A549 treated with AZD2906 at 1 μM for 4 hours (cell line): Measurements from ENCODE around the gene RCE1. TPM values are rescaled to one million over a fixed set of nuclear protein-coding genes. Genes with fewer than 3 reads are reported as not detected.

Experiments used
- total RNA-seq: library from RNA; stranded (reverse); fragments of 200-300 nt; extraction: Qiagen RNA extraction; gene quantifications from 5 replicates; pipeline ENCODE4 v1.2.3, GENCODE V29; 2022

Gene RCE1, protein sequence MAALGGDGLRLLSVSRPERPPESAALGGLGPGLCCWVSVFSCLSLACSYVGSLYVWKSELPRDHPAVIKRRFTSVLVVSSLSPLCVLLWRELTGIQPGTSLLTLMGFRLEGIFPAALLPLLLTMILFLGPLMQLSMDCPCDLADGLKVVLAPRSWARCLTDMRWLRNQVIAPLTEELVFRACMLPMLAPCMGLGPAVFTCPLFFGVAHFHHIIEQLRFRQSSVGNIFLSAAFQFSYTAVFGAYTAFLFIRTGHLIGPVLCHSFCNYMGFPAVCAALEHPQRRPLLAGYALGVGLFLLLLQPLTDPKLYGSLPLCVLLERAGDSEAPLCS
- total RNA-seq: 36.7 to 54.9 TPM (median 53.9 TPM) in 5 replicates

GRCh38 chr11:66842896-66843775 is at the start of gene RCE1:
Gene RCE1, plus strand, starts transcription at chr11:66843441. Its CDS starts 15 bp downstream, at chr11:66843456.

GRCh38 chr11:66856496-66857233 is 13.4 kb downstream of the RCE1 start, which contains the start of gene LRFN4:
Gene LRFN4, plus strand, starts transcription at chr11:66857064. Its CDS starts 681 bp downstream, at chr11:66857745.

Other genes with a start within 250 kb of the RCE1 start
- 57.5 to 80.4 TPM (median 64.7 TPM) in 5 replicates for gene RBM14, start 226.8 kb upstream of the RCE1 start, total RNA-seq
- gene RBM4, start 204.7 kb upstream of the RCE1 start, total RNA-seq: 127 to 149 TPM (median 132 TPM) in 5 replicates
- 17.2 to 20.5 TPM (median 19.0 TPM) in 5 replicates for gene RBM4B, start 165.6 kb upstream of the RCE1 start, total RNA-seq
- 8.0 to 11.4 TPM (median 8.7 TPM) in 5 replicates for gene SPTBN2, start 114.2 kb upstream of the RCE1 start, total RNA-seq
- gene LRFN4, start 13.6 kb downstream of the RCE1 start, total RNA-seq: 87.5 to 118 TPM (median 111 TPM) in 5 replicates
- 27.8 to 40.4 TPM (median 39.8 TPM) in 5 replicates for gene PC, start 114.9 kb downstream of the RCE1 start, total RNA-seq
- 42.7 to 73.3 TPM (median 62.7 TPM) in 5 replicates for gene C11orf86, start 131.9 kb downstream of the RCE1 start, total RNA-seq
- gene SYT12, start 179.7 kb downstream of the RCE1 start, total RNA-seq: 15.6 to 22.2 TPM (median 19.0 TPM) in 5 replicates
- gene RHOD, start 213.4 kb downstream of the RCE1 start, total RNA-seq: 32.5 to 52.9 TPM (median 48.2 TPM) in 5 replicates